Duodenal mucosa (tissue), 2 donors: Measurements from ENCODE around the gene DOCK4.

Experiments
- H3K27ac ChIP-seq: one replicate; pipeline ENCODE4 v1.7.0; 2013; ENCODE audit warnings: low read depth, low read length
- H3K27me3 ChIP-seq, 2 donors: one replicate each; pipeline ENCODE4 v1.7.0; 2013; ENCODE audit warnings: low read length in 2 of 2, control low read depth in 1 of 2; ENCODE audit not compliant: insufficient read depth in 2 of 2, control insufficient read depth in 1 of 2
- H3K36me3 ChIP-seq, 2 donors: one replicate each; pipeline ENCODE4 v1.7.0; 2013; ENCODE audit warnings: low read length in 2 of 2, control low read depth in 1 of 2; ENCODE audit not compliant: insufficient read depth in 2 of 2, control insufficient read depth in 1 of 2
- H3K4me1 ChIP-seq, 2 donors: one replicate each; pipeline ENCODE4 v1.7.0; 2013; ENCODE audit warnings: low read length in 2 of 2, control low read depth in 1 of 2; ENCODE audit not compliant: insufficient read depth in 2 of 2, control insufficient read depth in 1 of 2
- H3K4me3 ChIP-seq, 2 donors: one replicate each; pipeline ENCODE4 v1.7.0; 2013; ENCODE audit warnings: low read length in 2 of 2, low read depth in 1 of 2
- H3K9ac ChIP-seq, 2 donors: one replicate each; pipeline ENCODE4 v1.7.0; 2013; ENCODE audit warnings: low read length in 2 of 2, low read depth in 1 of 2
- H3K9me3 ChIP-seq, 2 donors: one replicate each; pipeline ENCODE4 v1.7.0; 2013; ENCODE audit warnings: low read length in 2 of 2, control low read depth in 1 of 2; ENCODE audit not compliant: control insufficient read depth in 1 of 2

Gene DOCK4

GRCh38 chr7:112195717-112196116 lies 10.5 kb downstream of the DOCK4 start:
- Histone ChIP-seq H3K4me3 (no peak overlapping the region), H3K27me3 (peaks cover 0 to 4% of the 10 kb centered on the region in 2 donors), H3K36me3 (no peaks in the 10 kb centered on the region), H3K27ac (no peak overlapping the region), H3K9ac (no peak overlapping the region), H3K4me1 (no peaks in the 10 kb centered on the region), H3K9me3 (no peaks in the 10 kb centered on the region)

- Histone ChIP-seq H3K27ac (no peak overlapping the region), H3K4me1 (no peaks in the 10 kb centered on the region), H3K9ac (no peak overlapping the region), H3K36me3 (no peaks in the 10 kb centered on the region), H3K27me3 (peaks cover 0 to 4% of the 10 kb centered on the region in 2 donors), H3K4me3 (no peak overlapping the region), H3K9me3 (no peaks in the 10 kb centered on the region)
Measured at GRCh38 chr7:112193915-112194502, 12.2 kb downstream of the DOCK4 start.

- Histone ChIP-seq H3K27me3 (peaks cover 0 to 4% of the 10 kb centered on the region in 2 donors), H3K9ac (no peak overlapping the region), H3K9me3 (no peaks in the 10 kb centered on the region), H3K27ac (no peak overlapping the region), H3K4me1 (no peaks in the 10 kb centered on the region), H3K4me3 (no peak overlapping the region), H3K36me3 (no peaks in the 10 kb centered on the region)
Measured at GRCh38 chr7:112192236-112193154, 13.7 kb downstream of the DOCK4 start.

- H3K27me3 ChIP-seq, result no peaks in the 10 kb centered on the region
- H3K9ac ChIP-seq, result no peak overlapping the region
- H3K9me3 ChIP-seq, result no peaks in the 10 kb centered on the region
- H3K36me3 ChIP-seq, result no peaks in the 10 kb centered on the region
- no peaks in the 10 kb centered on the region for H3K4me1 ChIP-seq
- H3K27ac ChIP-seq, result no peak overlapping the region
- H3K4me3 ChIP-seq, result no peak overlapping the region
Measured at GRCh38 chr7:112190120-112190519, 16.1 kb downstream of the DOCK4 start.

GRCh38 chr7:112189691-112190090 lies 16.5 kb downstream of the DOCK4 start:
- Histone ChIP-seq H3K4me1 (no peaks in the 10 kb centered on the region), H3K9ac (no peak overlapping the region), H3K36me3 (no peaks in the 10 kb centered on the region), H3K9me3 (no peaks in the 10 kb centered on the region), H3K4me3 (no peak overlapping the region), H3K27ac (no peak overlapping the region), H3K27me3 (no peaks in the 10 kb centered on the region)

- H3K36me3 ChIP-seq, result no peaks in the 10 kb centered on the region
- no peak overlapping the region for H3K27ac ChIP-seq
- no peaks in the 10 kb centered on the region for H3K4me1 ChIP-seq
- H3K9me3 ChIP-seq, result no peaks in the 10 kb centered on the region
- no peaks in the 10 kb centered on the region for H3K27me3 ChIP-seq
- H3K9ac ChIP-seq, result no peak overlapping the region
- no peak overlapping the region for H3K4me3 ChIP-seq
Measured at GRCh38 chr7:112188257-112188656, 17.9 kb downstream of the DOCK4 start.

- Histone ChIP-seq H3K36me3 (no peaks in the 10 kb centered on the region), H3K9me3 (no peaks in the 10 kb centered on the region), H3K4me1 (no peaks in the 10 kb centered on the region), H3K9ac (no peak overlapping the region), H3K27ac (no peak overlapping the region), H3K27me3 (no peaks in the 10 kb centered on the region), H3K4me3 (no peak overlapping the region)
Measured at GRCh38 chr7:112186300-112186699, 19.9 kb downstream of the DOCK4 start.

- no peak overlapping the region for H3K4me3 ChIP-seq
- H3K27ac ChIP-seq, result no peak overlapping the region
- H3K36me3 ChIP-seq, result no peaks in the 10 kb centered on the region
- H3K27me3 ChIP-seq, result no peaks in the 10 kb centered on the region
- no peaks in the 10 kb centered on the region for H3K4me1 ChIP-seq
- no peaks in the 10 kb centered on the region for H3K9me3 ChIP-seq
- no peak overlapping the region for H3K9ac ChIP-seq
Measured at GRCh38 chr7:112185005-112185834, 21.0 kb downstream of the DOCK4 start.

GRCh38 chr7:112184455-112184854 lies 21.7 kb downstream of the DOCK4 start:
- Histone ChIP-seq H3K27me3 (no peaks in the 10 kb centered on the region), H3K9ac (no peak overlapping the region), H3K9me3 (no peaks in the 10 kb centered on the region), H3K36me3 (no peaks in the 10 kb centered on the region), H3K4me3 (no peak overlapping the region), H3K4me1 (no peaks in the 10 kb centered on the region), H3K27ac (no peak overlapping the region)

- H3K36me3 ChIP-seq, result no peaks in the 10 kb centered on the region
- H3K27me3 ChIP-seq, result no peaks in the 10 kb centered on the region
- H3K4me3 ChIP-seq, result no peak overlapping the region
- no peak overlapping the region for H3K9ac ChIP-seq
- no peak overlapping the region for H3K27ac ChIP-seq
- no peaks in the 10 kb centered on the region for H3K9me3 ChIP-seq
- H3K4me1 ChIP-seq, result no peaks in the 10 kb centered on the region
Measured at GRCh38 chr7:112183266-112183665, 22.9 kb downstream of the DOCK4 start.
